ENCODE results near the gene PHF21A. TPM values are rescaled to one million over a fixed set of nuclear protein-coding genes. Genes with fewer than 3 reads are reported as not detected.

PHF21A gene
- total and polyA plus RNA-seq, 4 donors = 3.6 to 8.5 (median 6.2) TPM

DNA sequence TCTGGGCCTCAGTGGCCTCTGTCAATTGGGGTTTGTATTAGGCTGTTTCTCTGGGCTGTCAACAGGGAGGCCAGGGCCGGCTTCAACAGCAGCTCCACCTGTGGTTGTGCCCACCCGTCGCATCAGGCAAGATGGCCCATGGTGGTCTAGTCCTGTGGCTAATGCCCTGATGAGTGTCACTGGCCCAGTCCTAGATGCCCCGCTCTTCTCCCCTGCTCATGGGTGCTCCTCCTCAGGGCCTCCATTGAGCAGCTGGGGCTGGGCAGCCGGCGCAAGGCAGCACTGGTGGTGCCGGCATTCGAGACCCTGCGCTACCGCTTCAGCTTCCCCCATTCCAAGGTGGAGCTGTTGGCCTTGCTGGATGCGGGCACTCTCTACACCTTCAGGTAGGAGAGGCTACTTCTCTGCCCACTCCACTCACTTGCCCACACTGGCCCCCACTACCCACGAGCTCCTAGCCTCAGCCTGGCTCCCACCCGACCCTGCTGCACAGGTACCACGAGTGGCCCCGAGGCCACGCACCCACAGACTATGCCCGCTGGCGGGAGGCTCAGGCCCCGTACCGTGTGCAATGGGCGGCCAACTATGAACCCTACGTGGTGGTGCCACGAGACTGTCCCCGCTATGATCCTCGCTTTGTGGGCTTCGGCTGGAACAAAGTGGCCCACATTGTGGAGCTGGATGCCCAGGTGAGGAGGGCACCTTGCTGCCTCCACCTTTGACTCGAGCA is 193.4 kb downstream of the PHF21A start:
- 93% methylated on average over 27 of the region's 27 CpGs for WGBS
- Histone ChIP-seq H3K27ac (ENCODE audit: low read depth in 1 of 2, low read length in 2 of 2) (no peak overlapping the region), H3K4me1 (ENCODE audit: control insufficient read depth in 4 of 4, insufficient read depth in 4 of 4, low read length in 3 of 4) (peaks cover 0 to 2% (median under 1%) of the 10 kb centered on the region in 4 donors), H3K36me3 (ENCODE audit: control insufficient read depth in 4 of 4, insufficient read depth in 3 of 4, low read depth in 1 of 4, low read length in 3 of 4) (peaks cover 0 to 1% (median 0%) of the 10 kb centered on the region in 4 donors), H3K9ac (ENCODE audit: low read depth in 1 of 2, low read length in 2 of 2) (no peak overlapping the region), H3K9me3 (ENCODE audit: control insufficient read depth in 4 of 4, low read length in 3 of 4) (no peaks in the 10 kb centered on the region), H3K27me3 (ENCODE audit: control insufficient read depth in 4 of 4, insufficient read depth in 4 of 4, low read length in 3 of 4) (no peaks in the 10 kb centered on the region), H3K4me3 (ENCODE audit: low read depth in 1 of 3, low read length in 3 of 3) (no peak overlapping the region)
- no peak for DNase-seq (ENCODE audit: low spot score)
- TF ChIP-seq FOXA2 (IDR thresholded peaks at IDR 0.05) = no peak
- TF ChIP-seq HNF4G (IDR thresholded peaks at IDR 0.05) = no peak
- TF ChIP-seq, protein P1, sequence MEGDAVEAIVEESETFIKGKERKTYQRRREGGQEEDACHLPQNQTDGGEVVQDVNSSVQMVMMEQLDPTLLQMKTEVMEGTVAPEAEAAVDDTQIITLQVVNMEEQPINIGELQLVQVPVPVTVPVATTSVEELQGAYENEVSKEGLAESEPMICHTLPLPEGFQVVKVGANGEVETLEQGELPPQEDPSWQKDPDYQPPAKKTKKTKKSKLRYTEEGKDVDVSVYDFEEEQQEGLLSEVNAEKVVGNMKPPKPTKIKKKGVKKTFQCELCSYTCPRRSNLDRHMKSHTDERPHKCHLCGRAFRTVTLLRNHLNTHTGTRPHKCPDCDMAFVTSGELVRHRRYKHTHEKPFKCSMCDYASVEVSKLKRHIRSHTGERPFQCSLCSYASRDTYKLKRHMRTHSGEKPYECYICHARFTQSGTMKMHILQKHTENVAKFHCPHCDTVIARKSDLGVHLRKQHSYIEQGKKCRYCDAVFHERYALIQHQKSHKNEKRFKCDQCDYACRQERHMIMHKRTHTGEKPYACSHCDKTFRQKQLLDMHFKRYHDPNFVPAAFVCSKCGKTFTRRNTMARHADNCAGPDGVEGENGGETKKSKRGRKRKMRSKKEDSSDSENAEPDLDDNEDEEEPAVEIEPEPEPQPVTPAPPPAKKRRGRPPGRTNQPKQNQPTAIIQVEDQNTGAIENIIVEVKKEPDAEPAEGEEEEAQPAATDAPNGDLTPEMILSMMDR (IDR thresholded peaks at IDR 0.05; ENCODE audit: low read depth, low read length, missing input control) = no peak
- TF ChIP-seq FOXA1 (IDR thresholded peaks at IDR 0.05) = no peak
- TF ChIP-seq GABPA (IDR thresholded peaks at IDR 0.05 in 1 of 2, conservative IDR thresholded peaks at IDR 0.05 in 1 of 2) = no peak
- TF ChIP-seq JUND (IDR thresholded peaks at IDR 0.05) = no peak
- no peak for TF ChIP-seq EGR1 (IDR thresholded peaks at IDR 0.05; ENCODE audit: low read depth in 2 of 2)
- no peak for TF ChIP-seq NR2F2 (IDR thresholded peaks at IDR 0.05)
- TF ChIP-seq, protein P2, sequence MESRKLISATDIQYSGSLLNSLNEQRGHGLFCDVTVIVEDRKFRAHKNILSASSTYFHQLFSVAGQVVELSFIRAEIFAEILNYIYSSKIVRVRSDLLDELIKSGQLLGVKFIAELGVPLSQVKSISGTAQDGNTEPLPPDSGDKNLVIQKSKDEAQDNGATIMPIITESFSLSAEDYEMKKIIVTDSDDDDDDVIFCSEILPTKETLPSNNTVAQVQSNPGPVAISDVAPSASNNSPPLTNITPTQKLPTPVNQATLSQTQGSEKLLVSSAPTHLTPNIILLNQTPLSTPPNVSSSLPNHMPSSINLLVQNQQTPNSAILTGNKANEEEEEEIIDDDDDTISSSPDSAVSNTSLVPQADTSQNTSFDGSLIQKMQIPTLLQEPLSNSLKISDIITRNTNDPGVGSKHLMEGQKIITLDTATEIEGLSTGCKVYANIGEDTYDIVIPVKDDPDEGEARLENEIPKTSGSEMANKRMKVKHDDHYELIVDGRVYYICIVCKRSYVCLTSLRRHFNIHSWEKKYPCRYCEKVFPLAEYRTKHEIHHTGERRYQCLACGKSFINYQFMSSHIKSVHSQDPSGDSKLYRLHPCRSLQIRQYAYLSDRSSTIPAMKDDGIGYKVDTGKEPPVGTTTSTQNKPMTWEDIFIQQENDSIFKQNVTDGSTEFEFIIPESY (IDR thresholded peaks at IDR 0.05) = no peak
- TF ChIP-seq HNF4A (conservative IDR thresholded peaks at IDR 0.05) = no peak

DNA sequence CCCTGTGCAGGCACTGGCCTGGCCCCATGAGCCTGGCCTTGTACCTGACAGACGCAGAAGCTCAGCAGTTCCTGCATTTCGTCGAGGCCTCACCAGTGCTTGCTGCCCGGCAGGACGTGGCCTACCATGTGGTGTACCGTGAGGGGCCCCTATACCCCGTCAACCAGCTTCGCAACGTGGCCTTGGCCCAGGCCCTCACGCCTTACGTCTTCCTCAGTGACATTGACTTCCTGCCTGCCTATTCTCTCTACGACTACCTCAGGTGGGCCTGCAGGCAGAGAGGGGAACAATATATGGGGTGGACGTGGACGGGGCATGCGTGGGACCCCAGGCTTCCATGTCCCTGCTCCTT is 193.9 kb downstream of the PHF21A start:
- 80% methylated on average over 15 of the region's 15 CpGs for WGBS
- Histone ChIP-seq H3K4me1 (ENCODE audit: control insufficient read depth in 4 of 4, insufficient read depth in 4 of 4, low read length in 3 of 4) (peaks cover 0 to 6% (median 3%) of the 10 kb centered on the region in 4 donors), H3K36me3 (ENCODE audit: control insufficient read depth in 4 of 4, insufficient read depth in 3 of 4, low read depth in 1 of 4, low read length in 3 of 4) (peaks cover 0 to 1% (median 0%) of the 10 kb centered on the region in 4 donors), H3K9ac (ENCODE audit: low read depth in 1 of 2, low read length in 2 of 2) (no peak overlapping the region), H3K4me3 (ENCODE audit: low read depth in 1 of 3, low read length in 3 of 3) (no peak overlapping the region), H3K27me3 (ENCODE audit: control insufficient read depth in 4 of 4, insufficient read depth in 4 of 4, low read length in 3 of 4) (no peaks in the 10 kb centered on the region), H3K27ac (ENCODE audit: low read depth in 1 of 2, low read length in 2 of 2) (no peak overlapping the region), H3K9me3 (ENCODE audit: control insufficient read depth in 4 of 4, low read length in 3 of 4) (no peaks in the 10 kb centered on the region)
- TF ChIP-seq, protein P3, sequence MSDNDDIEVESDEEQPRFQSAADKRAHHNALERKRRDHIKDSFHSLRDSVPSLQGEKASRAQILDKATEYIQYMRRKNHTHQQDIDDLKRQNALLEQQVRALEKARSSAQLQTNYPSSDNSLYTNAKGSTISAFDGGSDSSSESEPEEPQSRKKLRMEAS (IDR thresholded peaks at IDR 0.05) = no peak
- TF ChIP-seq HNF4G (IDR thresholded peaks at IDR 0.05) (no peak), GABPA (IDR thresholded peaks at IDR 0.05 in 1 of 2, conservative IDR thresholded peaks at IDR 0.05 in 1 of 2) (no peak), TAF1 (conservative IDR thresholded peaks at IDR 0.05) (no peak), FOXA2 (IDR thresholded peaks at IDR 0.05) (no peak), NR2F2 (IDR thresholded peaks at IDR 0.05) (no peak), SP1 (IDR thresholded peaks at IDR 0.05) (no peak), HNF4A (conservative IDR thresholded peaks at IDR 0.05) (no peak), RAD21 (IDR thresholded peaks at IDR 0.05) (no peak), YY1 (IDR thresholded peaks at IDR 0.05) (no peak), JUND (IDR thresholded peaks at IDR 0.05) (no peak)
- TF ChIP-seq, protein P2 (IDR thresholded peaks at IDR 0.05) = no peak
- TF ChIP-seq, protein P1 (IDR thresholded peaks at IDR 0.05; ENCODE audit: low read depth, low read length, missing input control) = no peak
- TF ChIP-seq, protein P4, sequence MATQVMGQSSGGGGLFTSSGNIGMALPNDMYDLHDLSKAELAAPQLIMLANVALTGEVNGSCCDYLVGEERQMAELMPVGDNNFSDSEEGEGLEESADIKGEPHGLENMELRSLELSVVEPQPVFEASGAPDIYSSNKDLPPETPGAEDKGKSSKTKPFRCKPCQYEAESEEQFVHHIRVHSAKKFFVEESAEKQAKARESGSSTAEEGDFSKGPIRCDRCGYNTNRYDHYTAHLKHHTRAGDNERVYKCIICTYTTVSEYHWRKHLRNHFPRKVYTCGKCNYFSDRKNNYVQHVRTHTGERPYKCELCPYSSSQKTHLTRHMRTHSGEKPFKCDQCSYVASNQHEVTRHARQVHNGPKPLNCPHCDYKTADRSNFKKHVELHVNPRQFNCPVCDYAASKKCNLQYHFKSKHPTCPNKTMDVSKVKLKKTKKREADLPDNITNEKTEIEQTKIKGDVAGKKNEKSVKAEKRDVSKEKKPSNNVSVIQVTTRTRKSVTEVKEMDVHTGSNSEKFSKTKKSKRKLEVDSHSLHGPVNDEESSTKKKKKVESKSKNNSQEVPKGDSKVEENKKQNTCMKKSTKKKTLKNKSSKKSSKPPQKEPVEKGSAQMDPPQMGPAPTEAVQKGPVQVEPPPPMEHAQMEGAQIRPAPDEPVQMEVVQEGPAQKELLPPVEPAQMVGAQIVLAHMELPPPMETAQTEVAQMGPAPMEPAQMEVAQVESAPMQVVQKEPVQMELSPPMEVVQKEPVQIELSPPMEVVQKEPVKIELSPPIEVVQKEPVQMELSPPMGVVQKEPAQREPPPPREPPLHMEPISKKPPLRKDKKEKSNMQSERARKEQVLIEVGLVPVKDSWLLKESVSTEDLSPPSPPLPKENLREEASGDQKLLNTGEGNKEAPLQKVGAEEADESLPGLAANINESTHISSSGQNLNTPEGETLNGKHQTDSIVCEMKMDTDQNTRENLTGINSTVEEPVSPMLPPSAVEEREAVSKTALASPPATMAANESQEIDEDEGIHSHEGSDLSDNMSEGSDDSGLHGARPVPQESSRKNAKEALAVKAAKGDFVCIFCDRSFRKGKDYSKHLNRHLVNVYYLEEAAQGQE (IDR thresholded peaks at IDR 0.05) = no peak
- TF ChIP-seq, protein P5, sequence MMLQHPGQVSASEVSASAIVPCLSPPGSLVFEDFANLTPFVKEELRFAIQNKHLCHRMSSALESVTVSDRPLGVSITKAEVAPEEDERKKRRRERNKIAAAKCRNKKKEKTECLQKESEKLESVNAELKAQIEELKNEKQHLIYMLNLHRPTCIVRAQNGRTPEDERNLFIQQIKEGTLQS (IDR thresholded peaks at IDR 0.05) = no peak
- DNase-seq (ENCODE audit: low spot score) = no peak
